NT2/D1 (cell line): ENCODE measurements around the gene ZC3H8.

Experiments used
- SUZ12 ChIP-seq: IDR thresholded peaks from 2 replicates; pipeline ENCODE4 v1.6.1; 2011; ENCODE audit not compliant: insufficient read length, insufficient read depth; ENCODE audit errors: extremely low read depth
- ZNF274 ChIP-seq: IDR thresholded peaks from 2 replicates; pipeline ENCODE4 v1.6.1; 2011; ENCODE audit warnings: mild to moderate bottlenecking, low read depth, low read length

- no peak for TF ChIP-seq ZNF274
- no peak for TF ChIP-seq SUZ12
These were observed 1.5 kb downstream of the ZC3H8 start for GRCh38 chr2:112253261-112253815.
